GM12801 (cell line): ENCODE measurements around the gene SP9.

Experiments used
- TF ChIP-seq, protein P1 (sequence below): IDR thresholded peaks from one replicate; pipeline ENCODE4 v1.5.1; 2011; ENCODE audit warnings: control low read depth; ENCODE audit not compliant: insufficient read length; ENCODE audit errors: extremely low read depth

The SP9 gene

DNA sequence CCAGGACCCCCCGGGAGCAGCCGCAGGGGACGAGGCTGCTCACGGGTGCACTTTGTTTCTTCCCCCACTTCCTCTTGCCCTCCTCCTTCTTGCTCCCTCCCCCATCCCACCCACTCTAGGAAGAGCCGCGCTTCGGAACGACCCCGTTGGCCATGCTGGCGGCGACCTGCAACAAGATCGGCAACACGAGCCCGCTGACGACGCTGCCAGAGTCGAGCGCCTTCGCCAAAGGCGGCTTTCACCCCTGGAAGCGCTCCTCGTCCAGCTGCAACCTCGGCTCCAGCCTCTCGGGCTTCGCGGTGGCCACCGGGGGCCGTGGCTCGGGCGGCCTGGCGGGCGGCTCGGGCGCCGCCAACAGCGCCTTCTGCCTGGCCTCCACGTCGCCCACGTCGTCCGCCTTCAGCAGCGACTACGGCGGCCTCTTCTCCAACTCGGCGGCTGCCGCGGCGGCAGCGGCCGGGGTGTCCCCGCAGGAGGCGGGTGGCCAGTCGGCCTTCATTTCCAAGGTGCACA is 1.3 kb downstream of the SP9 start:
- TF ChIP-seq, protein P1, sequence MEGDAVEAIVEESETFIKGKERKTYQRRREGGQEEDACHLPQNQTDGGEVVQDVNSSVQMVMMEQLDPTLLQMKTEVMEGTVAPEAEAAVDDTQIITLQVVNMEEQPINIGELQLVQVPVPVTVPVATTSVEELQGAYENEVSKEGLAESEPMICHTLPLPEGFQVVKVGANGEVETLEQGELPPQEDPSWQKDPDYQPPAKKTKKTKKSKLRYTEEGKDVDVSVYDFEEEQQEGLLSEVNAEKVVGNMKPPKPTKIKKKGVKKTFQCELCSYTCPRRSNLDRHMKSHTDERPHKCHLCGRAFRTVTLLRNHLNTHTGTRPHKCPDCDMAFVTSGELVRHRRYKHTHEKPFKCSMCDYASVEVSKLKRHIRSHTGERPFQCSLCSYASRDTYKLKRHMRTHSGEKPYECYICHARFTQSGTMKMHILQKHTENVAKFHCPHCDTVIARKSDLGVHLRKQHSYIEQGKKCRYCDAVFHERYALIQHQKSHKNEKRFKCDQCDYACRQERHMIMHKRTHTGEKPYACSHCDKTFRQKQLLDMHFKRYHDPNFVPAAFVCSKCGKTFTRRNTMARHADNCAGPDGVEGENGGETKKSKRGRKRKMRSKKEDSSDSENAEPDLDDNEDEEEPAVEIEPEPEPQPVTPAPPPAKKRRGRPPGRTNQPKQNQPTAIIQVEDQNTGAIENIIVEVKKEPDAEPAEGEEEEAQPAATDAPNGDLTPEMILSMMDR: no peak

DNA sequence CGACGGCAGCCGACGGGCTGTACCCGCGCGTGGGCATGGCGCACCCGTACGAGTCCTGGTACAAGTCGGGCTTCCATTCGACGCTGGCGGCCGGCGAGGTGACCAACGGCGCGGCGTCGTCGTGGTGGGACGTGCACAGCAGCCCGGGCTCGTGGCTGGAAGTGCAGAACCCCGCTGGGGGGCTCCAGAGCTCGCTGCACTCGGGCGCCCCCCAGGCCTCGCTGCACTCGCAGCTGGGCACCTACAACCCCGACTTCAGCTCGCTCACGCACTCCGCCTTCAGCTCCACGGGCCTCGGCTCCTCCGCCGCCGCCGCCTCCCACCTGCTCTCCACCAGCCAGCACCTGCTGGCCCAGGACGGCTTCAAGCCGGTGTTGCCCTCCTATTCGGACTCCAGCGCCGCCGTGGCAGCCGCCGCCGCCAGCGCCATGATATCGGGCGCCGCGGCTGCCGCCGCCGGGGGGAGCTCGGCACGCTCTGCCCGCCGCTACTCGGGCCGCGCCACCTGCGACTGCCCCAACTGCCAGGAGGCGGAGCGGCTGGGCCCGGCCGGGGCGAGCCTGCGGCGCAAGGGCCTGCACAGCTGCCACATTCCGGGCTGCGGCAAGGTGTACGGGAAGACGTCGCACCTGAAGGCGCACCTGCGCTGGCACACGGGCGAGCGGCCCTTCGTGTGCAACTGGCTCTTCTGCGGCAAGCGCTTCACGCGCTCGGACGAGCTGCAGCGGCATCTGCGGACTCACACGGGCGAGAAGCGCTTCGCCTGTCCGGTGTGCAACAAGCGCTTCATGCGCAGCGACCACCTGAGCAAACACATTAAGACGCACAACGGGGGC is 2.0 kb downstream of the SP9 start:
- TF ChIP-seq, protein P1: no peak

DNA sequence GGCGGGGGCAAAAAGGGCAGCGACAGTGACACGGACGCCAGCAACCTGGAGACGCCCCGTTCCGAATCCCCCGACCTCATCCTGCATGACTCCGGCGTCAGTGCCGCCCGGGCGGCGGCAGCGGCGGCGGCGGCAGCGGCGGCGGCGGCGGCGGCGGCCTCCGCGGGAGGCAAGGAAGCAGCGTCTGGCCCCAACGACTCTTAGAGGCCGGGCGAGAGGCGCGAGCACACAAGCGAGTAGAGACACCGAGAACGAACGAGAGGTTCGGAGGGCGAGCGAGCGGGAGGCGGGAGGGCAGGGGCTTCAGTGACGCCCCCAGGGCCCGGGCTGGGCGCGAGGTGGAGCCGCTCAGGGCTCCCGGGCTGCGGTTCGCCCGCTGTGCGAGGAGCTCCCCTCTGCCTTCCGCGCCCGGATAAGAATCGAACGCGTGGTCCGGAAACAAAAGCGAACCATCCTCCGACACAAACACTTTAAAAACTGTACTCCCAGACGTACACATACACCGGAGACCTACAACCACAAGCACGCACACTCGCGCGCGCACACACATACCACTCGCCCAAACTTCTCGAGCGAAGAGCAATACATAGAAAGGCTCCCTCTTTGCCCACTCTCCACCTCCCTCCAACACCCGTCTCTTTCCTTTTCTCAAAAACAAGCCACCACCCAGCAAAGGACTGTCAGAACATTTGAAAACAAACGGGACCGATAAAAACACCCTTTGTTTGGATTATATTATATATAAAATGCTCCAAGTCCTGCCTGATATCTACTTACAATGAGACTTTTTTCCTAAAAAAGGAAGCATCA is 2.8 kb downstream of the SP9 start:
- TF ChIP-seq, protein P1: no peak

DNA sequence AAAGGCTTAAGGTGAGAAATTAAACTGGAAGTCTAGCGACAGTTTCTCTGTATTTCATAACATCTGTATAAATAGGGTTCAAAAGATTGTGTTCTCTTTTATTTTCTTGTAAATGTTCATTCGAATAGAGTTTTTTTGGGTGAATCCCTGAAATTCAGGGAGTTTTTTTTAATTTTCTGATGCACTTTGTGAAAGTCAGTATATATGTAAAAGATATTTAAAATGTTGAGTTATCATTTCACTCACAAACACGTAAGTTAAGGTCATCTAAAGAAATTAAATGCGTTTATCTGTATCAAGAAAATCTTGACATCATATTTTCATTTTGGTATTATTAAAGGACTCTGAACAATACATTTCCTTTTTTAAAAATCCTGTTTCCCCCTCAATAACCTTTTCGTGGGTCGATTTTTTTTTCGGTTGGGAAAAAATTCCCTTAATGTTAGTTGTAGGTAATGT is 3.4 kb downstream of the SP9 start:
- TF ChIP-seq, protein P1: no peak

DNA sequence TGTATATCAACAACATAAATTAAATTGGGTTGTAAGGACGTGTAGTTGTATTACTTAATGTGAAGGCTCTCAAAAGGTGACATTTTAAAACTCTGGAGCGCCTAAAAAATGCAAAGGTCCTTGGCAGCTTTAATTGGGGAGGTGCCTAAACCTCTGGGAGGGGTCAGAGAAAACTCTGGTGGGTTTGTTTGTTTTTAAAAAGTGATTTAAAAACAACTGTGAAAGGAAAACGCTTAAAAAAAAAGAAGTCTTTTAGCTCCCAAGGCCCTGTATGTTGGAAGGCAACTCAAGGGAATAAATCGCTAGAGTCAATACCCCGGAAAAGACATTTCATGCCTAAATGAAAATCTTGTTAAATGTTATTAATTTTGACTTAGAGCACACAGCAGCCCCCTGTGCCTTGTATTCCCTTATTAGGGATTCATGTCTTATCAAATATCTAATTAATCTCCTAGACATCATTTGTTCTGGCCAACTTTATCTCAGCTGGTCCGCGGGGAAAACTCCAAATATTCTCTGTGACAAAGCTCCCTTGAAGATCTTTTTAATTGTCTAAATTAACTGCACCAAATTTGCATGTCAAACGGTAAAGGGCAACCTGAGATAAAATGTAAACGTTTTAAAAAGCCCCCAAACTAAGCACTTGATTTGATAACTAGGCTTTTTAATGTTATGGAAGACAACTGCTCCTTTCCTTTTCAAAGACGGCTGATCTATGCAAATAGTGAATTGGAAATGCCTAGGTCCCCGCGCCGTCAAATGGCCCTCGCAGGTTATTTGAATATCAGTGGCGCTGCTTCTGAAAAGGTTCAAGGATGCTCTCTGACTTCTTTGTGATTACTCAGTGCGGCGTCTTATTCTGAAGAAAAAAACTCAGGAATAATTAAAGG is 4.2 kb downstream of the SP9 start:
- TF ChIP-seq, protein P1: no peak

DNA sequence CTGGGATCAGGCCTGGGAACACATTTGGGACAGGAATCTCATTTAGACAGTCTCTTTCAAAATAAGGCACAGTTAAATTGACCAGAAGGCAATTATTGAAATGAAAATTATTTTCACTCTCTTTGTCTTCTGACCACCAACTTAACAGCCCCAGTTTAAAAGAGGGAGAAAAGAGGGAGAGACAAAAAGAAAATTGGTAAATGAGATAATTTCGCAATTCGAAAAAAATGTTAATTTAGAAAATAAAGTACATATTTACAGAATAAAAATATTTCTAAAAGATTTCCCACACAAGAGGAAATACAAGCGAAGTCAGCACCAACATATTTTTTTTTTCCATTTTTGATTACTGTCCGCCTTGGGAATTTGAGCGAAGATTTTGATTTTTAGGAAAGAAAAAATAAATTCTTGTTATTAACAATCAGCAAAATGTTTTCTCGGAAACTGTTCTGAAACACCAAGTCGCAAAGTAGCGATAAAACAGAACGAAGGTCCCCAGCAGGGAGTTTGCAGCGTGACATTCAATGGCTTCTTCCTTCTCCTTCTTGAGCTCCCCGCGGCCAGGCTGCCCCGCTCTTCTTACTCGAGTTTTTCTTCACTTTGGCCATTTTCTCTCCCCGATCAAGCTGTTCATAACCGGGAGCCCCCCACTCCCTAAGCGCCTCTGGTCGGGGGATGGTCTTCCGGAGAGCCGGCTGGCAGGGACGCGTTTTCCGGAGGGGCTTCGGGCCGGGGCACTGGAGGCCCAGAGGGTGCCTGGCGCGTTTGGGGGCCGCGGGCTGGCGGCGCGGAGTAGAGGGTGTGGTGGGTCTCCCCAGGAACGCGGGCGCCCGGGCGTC is 5.0 kb downstream of the SP9 start:
- TF ChIP-seq, protein P1: no peak
